CD8-positive, alpha-beta memory T cell (primary cell): ENCODE results near the gene CADM2. TPM values are rescaled to one million over a fixed set of nuclear protein-coding genes. Genes with fewer than 3 reads are reported as not detected.

Experiments
- CTCF ChIA-PET: fragments of 350-600 bp; sonication (Branson Sonifier 250); formaldehyde crosslinking; loops from one replicate; lab custom pipeline; 2021; ENCODE audit warnings: antibody characterized with exemption; lab: Charles Lee
- POLR2A ChIA-PET: fragments of 350-600 bp; sonication (Branson Sonifier 250); formaldehyde crosslinking; loops from one replicate; lab custom pipeline; 2021; ENCODE audit warnings: antibody characterized with exemption; lab: Charles Lee
- DNase-seq, 5 donors: peaks; one replicate each; pipeline versions ENCODE4 v3.0.0 to v3.0.0-alpha.2; 2020 to 2022; ENCODE audit warnings: mixed read lengths in 1 of 5
- H3K27ac ChIP-seq: one replicate; pipeline ENCODE4 v1.7.0; 2013; ENCODE audit warnings: low read depth, mild to moderate bottlenecking, low read length, moderate library complexity
- H3K27me3 ChIP-seq: 2 replicates; pipeline ENCODE4 v1.7.0; 2013; ENCODE audit warnings: low read length, mild to moderate bottlenecking; ENCODE audit not compliant: insufficient read depth, poor library complexity, severe bottlenecking
- H3K36me3 ChIP-seq: 2 replicates; pipeline ENCODE4 v1.7.0; 2013; ENCODE audit warnings: mild to moderate bottlenecking, low read length, moderate library complexity; ENCODE audit not compliant: insufficient read depth
- H3K4me1 ChIP-seq: 2 replicates; pipeline ENCODE4 v1.7.0; 2013; ENCODE audit warnings: mild to moderate bottlenecking, low read length, moderate library complexity; ENCODE audit not compliant: insufficient read depth
- H3K4me3 ChIP-seq: 2 replicates; pipeline ENCODE4 v1.7.0; 2013; ENCODE audit warnings: mild to moderate bottlenecking, low read length
- H3K9me3 ChIP-seq: 2 replicates; pipeline ENCODE4 v1.7.0; 2013; ENCODE audit warnings: mild to moderate bottlenecking, low read length
- H3K27ac Mint-ChIP-seq, 8 donors: one replicate each; pipeline ENCODE4 v1.8.0; 2020 to 2021; ENCODE audit warnings: mixed read lengths in 8 of 8, mild to moderate bottlenecking in 6 of 8, inconsistent platforms in 3 of 8, moderate library complexity in 3 of 8
- H3K27me3 Mint-ChIP-seq, 2 donors: one replicate each; pipeline ENCODE4 v1.8.0; 2020 to 2021; ENCODE audit warnings: mixed read lengths in 2 of 2, mild to moderate bottlenecking in 1 of 2, moderate library complexity in 1 of 2
- H3K36me3 Mint-ChIP-seq, 3 donors: one replicate each; pipeline ENCODE4 v1.8.0; 2020 to 2021; ENCODE audit warnings: mixed read lengths in 3 of 3, inconsistent platforms in 1 of 3, mild to moderate bottlenecking in 1 of 3
- H3K4me1 Mint-ChIP-seq, 3 donors: one replicate each; pipeline ENCODE4 v1.8.0; 2020 to 2021; ENCODE audit warnings: mixed read lengths in 3 of 3, inconsistent platforms in 1 of 3, mild to moderate bottlenecking in 1 of 3
- H3K4me3 Mint-ChIP-seq, 7 donors: one replicate each; pipeline ENCODE4 v1.8.0; 2020 to 2021; ENCODE audit warnings: mixed read lengths in 7 of 7, mild to moderate bottlenecking in 6 of 7, moderate library complexity in 4 of 7, inconsistent platforms in 2 of 7
- H3K9me3 Mint-ChIP-seq, 5 donors: one replicate each; pipeline ENCODE4 v1.8.0; 2020 to 2022; ENCODE audit warnings: mixed read lengths in 5 of 5, mild to moderate bottlenecking in 3 of 5, moderate library complexity in 2 of 5, inconsistent platforms in 1 of 5
- polyA plus RNA-seq: library from polyadenylated mRNA; unstranded; fragments of 300-500 nt; fragmentation: Illumina TruSeq; gene quantifications from one replicate; pipeline ENCODE4 v1.2.3, GENCODE V29; 2021
- total RNA-seq, 2 experiments: library from RNA; stranded (reverse); gene quantifications; one replicate each; pipeline ENCODE4 v1.2.3, GENCODE V29; 2021

Gene CADM2
- total and polyA plus RNA-seq, 3 experiments from 2014 or later = 0.22 to 0.27 TPM; not detected in 1

GRCh38 chr3:84985795-84986194, 27.0 kb downstream of the CADM2 start:
- Histone ChIP-seq H3K9me3 (no peaks in the 10 kb centered on the region), H3K4me1 (no peaks in the 10 kb centered on the region), H3K36me3 (no peaks in the 10 kb centered on the region), H3K27ac (no peak overlapping the region), H3K4me3 (no peak overlapping the region), H3K27me3 (no peaks in the 10 kb centered on the region)
- POLR2A ChIA-PET = no interaction called here
- no peak for DNase-seq
- Mint-ChIP-seq H3K9me3 (peaks cover 4 to 13% (median 7%) of the 10 kb centered on the region in 5 donors), H3K36me3 (no peaks in the 10 kb centered on the region), H3K4me3 (no peak overlapping the region), H3K4me1 (no peaks in the 10 kb centered on the region), H3K27me3 (no peaks in the 10 kb centered on the region), H3K27ac (no peak overlapping the region)
- CTCF ChIA-PET = no interaction called here

- ChIA-PET POLR2A (no interaction called here), CTCF (no interaction called here)
- Mint-ChIP-seq H3K4me3 (no peak overlapping the region), H3K36me3 (no peaks in the 10 kb centered on the region), H3K9me3 (peaks cover 0 to 14% (median 9%) of the 10 kb centered on the region in 5 donors), H3K4me1 (no peaks in the 10 kb centered on the region), H3K27me3 (no peaks in the 10 kb centered on the region), H3K27ac (no peak overlapping the region)
- Histone ChIP-seq H3K27ac (no peak overlapping the region), H3K9me3 (no peaks in the 10 kb centered on the region), H3K4me1 (no peaks in the 10 kb centered on the region), H3K36me3 (no peaks in the 10 kb centered on the region), H3K27me3 (no peaks in the 10 kb centered on the region), H3K4me3 (no peak overlapping the region)
- no peak for DNase-seq
These were observed 29.1 kb downstream of the CADM2 start for GRCh38 chr3:84987706-84988504.

- no peak overlapping the region for H3K27ac Mint-ChIP-seq
- H3K4me3 Mint-ChIP-seq = no peak overlapping the region
- Histone ChIP-seq H3K4me1 (no peaks in the 10 kb centered on the region), H3K36me3 (no peaks in the 10 kb centered on the region), H3K27ac (no peak overlapping the region), H3K27me3 (no peaks in the 10 kb centered on the region), H3K9me3 (no peaks in the 10 kb centered on the region), H3K4me3 (no peak overlapping the region)
- ChIA-PET POLR2A (no interaction called here), CTCF (no interaction called here)
- DNase-seq = no peak
- H3K9me3 Mint-ChIP-seq = peaks cover 0 to 14% (median 10%) of the 10 kb centered on the region in 5 donors
- H3K27me3 Mint-ChIP-seq = no peaks in the 10 kb centered on the region
- no peaks in the 10 kb centered on the region for H3K36me3 Mint-ChIP-seq
- no peaks in the 10 kb centered on the region for H3K4me1 Mint-ChIP-seq
These were observed 30.3 kb downstream of the CADM2 start for GRCh38 chr3:84989102-84989501.

GRCh38 chr3:84991422-84991900, 32.7 kb downstream of the CADM2 start:
- Histone ChIP-seq H3K4me3 (no peak overlapping the region), H3K9me3 (no peaks in the 10 kb centered on the region), H3K27me3 (no peaks in the 10 kb centered on the region), H3K36me3 (no peaks in the 10 kb centered on the region), H3K27ac (no peak overlapping the region), H3K4me1 (no peaks in the 10 kb centered on the region)
- Mint-ChIP-seq H3K27me3 (no peaks in the 10 kb centered on the region), H3K4me1 (no peaks in the 10 kb centered on the region), H3K36me3 (no peaks in the 10 kb centered on the region), H3K9me3 (peaks cover 0 to 15% (median 9%) of the 10 kb centered on the region in 5 donors), H3K4me3 (no peak overlapping the region), H3K27ac (no peak overlapping the region)
- no peak for DNase-seq
- CTCF ChIA-PET = no interaction called here
- POLR2A ChIA-PET = no interaction called here

GRCh38 chr3:84993956-84994355, 35.2 kb downstream of the CADM2 start:
- Mint-ChIP-seq H3K4me1 (no peaks in the 10 kb centered on the region), H3K27ac (no peak overlapping the region), H3K4me3 (no peak overlapping the region), H3K9me3 (peaks cover 0 to 11% (median 3%) of the 10 kb centered on the region in 5 donors), H3K27me3 (no peaks in the 10 kb centered on the region), H3K36me3 (no peaks in the 10 kb centered on the region)
- H3K27ac ChIP-seq = no peak overlapping the region
- no peaks in the 10 kb centered on the region for H3K9me3 ChIP-seq
- no peaks in the 10 kb centered on the region for H3K4me1 ChIP-seq
- no peak overlapping the region for H3K4me3 ChIP-seq
- DNase-seq = no peak
- no peaks in the 10 kb centered on the region for H3K36me3 ChIP-seq
- CTCF ChIA-PET = no interaction called here
- POLR2A ChIA-PET = interaction anchor here (0.7 kb wide), 1 partner anchor 40 kb away, joined by 3 read pairs; no protein-coding TSS in a partner anchor
- H3K27me3 ChIP-seq = no peaks in the 10 kb centered on the region

GRCh38 chr3:84998545-84998944, 39.8 kb downstream of the CADM2 start:
- no peak overlapping the region for H3K4me3 Mint-ChIP-seq
- no peaks in the 10 kb centered on the region for H3K36me3 ChIP-seq
- DNase-seq = no peak
- no peaks in the 10 kb centered on the region for H3K4me1 Mint-ChIP-seq
- peaks cover 2 to 10% (median 3%) of the 10 kb centered on the region in 5 donors for H3K9me3 Mint-ChIP-seq
- H3K9me3 ChIP-seq = no peaks in the 10 kb centered on the region
- no peaks in the 10 kb centered on the region for H3K27me3 ChIP-seq
- H3K4me1 ChIP-seq = no peaks in the 10 kb centered on the region
- no peaks in the 10 kb centered on the region for H3K36me3 Mint-ChIP-seq
- H3K27ac Mint-ChIP-seq = no peak overlapping the region
- no peak overlapping the region for H3K27ac ChIP-seq
- no peaks in the 10 kb centered on the region for H3K27me3 Mint-ChIP-seq
- H3K4me3 ChIP-seq = no peak overlapping the region
- POLR2A ChIA-PET = no interaction called here
- CTCF ChIA-PET = no interaction called here

GRCh38 chr3:85003479-85003878, 44.7 kb downstream of the CADM2 start:
- Mint-ChIP-seq H3K4me1 (no peaks in the 10 kb centered on the region), H3K36me3 (no peaks in the 10 kb centered on the region), H3K27me3 (no peaks in the 10 kb centered on the region), H3K27ac (no peak overlapping the region), H3K4me3 (no peak overlapping the region), H3K9me3 (peaks cover 0 to 7% (median 2%) of the 10 kb centered on the region in 5 donors)
- ChIA-PET POLR2A (no interaction called here), CTCF (no interaction called here)
- Histone ChIP-seq H3K27me3 (no peaks in the 10 kb centered on the region), H3K27ac (no peak overlapping the region), H3K4me1 (no peaks in the 10 kb centered on the region), H3K4me3 (no peak overlapping the region), H3K9me3 (no peaks in the 10 kb centered on the region), H3K36me3 (no peaks in the 10 kb centered on the region)
- DNase-seq = no peak

- no peak for DNase-seq
- Mint-ChIP-seq H3K4me1 (no peaks in the 10 kb centered on the region), H3K9me3 (peaks cover 0 to 11% (median 2%) of the 10 kb centered on the region in 5 donors), H3K4me3 (no peak overlapping the region), H3K27me3 (no peaks in the 10 kb centered on the region), H3K27ac (no peak overlapping the region), H3K36me3 (no peaks in the 10 kb centered on the region)
- ChIA-PET CTCF (no interaction called here), POLR2A (no interaction called here)
- no peaks in the 10 kb centered on the region for H3K9me3 ChIP-seq
- H3K27me3 ChIP-seq = no peaks in the 10 kb centered on the region
- no peak overlapping the region for H3K27ac ChIP-seq
- H3K4me1 ChIP-seq = no peaks in the 10 kb centered on the region
- H3K36me3 ChIP-seq = no peaks in the 10 kb centered on the region
- H3K4me3 ChIP-seq = no peak overlapping the region
These were observed 45.4 kb downstream of the CADM2 start for GRCh38 chr3:85004147-85004546.
